KG1 (cell line): ENCODE results near the gene SLC13A5.
"Not testable (repeated sequence)": the region's sequence is repeated elsewhere in the genome, so short reads cannot be mapped to it uniquely, and the experiment has no call there.

Experiments
- DNase-seq: peaks from one replicate; lab custom pipeline; 2025; lab: John Stamatoyannopoulos, UW

The SLC13A5 gene

DNA sequence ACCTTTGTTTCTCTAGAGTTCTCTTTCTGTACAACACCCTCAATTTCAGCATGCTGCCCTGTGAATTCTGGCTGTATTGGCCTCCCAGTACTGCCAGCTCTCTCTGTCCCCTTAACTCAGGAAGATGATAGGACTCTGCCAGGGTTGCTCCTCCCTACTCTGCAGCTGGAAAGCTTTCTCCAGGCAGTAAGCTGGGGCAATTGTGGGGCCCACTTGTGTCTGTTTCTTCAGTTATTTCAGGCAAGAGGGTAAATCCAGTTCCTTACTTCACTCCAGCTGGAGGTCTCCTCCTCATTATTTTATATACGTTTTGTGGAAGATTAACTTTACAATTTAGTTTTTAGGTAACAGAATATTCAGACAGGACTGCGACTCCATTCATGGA, 51.7 kb downstream of the SLC13A5 start:
- no peak for DNase-seq

DNA sequence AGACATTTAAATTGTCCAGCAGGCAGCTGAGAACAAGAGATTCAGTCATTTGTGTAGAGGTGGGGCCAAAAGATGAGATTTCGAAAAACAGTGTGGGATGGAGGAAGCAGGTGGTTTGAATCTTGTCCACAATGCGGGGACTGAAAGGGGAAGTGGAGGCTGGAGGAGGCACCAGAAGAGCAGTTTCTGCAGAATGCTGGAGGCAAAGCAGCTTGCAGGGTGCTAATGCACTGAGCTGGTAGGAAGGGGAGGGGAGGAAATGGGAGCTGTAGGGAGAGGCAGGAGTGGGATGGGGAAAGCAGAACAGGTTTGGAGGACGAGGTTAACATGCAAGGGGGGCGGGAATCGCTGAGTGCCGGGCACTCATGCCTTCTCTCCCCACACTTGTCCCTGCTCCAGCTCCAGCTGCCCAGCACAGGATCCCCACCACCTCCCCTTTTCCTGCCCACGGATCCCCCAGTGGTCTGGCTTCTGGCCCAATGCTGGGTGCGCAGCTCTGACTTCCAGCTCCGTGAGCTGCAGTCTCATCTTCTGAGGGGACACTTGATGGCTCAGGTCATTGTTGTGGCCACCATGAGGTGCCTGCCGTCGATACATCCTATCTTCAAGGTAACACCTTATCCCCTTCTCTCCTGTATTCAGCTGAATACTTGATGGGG, 52.2 kb downstream of the SLC13A5 start:
- DNase-seq: no peak

DNA sequence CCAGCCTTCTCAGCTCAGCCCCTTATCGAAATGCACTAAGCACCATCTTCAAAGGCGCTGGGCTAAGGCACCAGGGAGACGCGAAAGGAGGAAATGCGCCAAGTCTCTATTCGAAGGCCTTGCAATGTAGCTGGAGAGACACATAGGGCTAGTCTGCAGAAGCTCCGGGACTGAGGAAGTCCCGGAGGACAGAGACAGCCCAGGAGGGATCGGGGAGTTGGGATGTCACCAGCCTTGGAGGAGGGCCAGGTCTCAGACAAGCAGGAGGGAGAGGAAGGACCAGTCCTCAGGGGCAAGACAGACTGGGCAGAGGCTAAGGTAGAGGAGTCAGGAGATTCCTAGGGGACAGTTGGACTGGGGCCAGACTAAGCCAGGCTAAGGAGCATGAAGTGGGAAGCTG, 53.1 kb downstream of the SLC13A5 start:
- no peak for DNase-seq

DNA sequence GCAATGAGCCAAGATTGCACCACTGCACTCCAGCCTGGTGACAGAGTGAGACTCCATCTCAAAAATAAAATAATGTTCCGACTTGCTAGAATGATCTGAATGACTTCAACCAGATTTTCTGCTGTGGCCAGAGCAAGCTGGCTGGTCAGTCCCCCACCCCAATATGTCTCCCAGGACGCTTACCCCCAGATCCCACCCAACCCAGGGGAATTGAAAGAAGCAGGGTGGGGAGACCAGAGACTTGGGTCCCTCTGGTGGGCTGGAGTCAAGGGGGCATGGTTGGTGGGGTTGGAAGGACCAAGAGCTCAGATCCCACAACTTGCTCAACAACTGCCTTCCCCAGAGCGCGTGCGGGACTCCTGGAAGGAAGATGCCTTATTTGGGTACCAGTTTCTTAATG, 54.8 kb downstream of the SLC13A5 start:
- not testable (repeated sequence) for DNase-seq

DNA sequence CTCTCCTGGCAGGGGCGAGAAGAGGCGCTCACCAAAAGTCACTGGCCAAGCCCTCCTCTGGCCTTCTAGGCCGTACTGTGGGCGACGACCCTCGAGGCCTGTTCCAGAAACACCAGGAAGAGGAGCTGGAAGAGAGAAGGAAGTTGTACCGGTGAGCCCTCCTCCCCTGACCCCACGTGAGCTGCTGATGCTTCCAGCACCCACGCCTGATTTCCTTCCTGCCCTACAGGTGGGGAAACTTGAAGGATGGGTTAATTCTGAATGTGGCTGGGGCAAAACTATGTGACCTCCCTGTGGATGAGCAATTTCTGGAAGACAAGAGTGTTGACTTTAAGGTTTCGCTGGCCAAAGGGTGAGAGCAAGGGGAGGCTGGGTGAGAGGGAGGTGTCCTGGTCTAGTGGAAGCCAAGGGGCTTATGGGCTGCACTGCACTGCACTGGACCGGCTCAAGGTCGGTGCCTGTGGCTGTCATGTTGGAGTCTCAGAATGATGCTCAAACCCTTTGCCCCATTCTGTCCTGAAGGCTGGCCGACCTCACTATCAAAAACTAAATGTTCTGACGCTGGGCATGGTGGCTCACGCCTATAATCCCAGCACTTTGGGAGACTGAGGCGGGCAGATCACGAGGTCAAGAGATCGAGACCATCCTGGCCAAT, 55.4 kb downstream of the SLC13A5 start:
- no peak for DNase-seq

DNA sequence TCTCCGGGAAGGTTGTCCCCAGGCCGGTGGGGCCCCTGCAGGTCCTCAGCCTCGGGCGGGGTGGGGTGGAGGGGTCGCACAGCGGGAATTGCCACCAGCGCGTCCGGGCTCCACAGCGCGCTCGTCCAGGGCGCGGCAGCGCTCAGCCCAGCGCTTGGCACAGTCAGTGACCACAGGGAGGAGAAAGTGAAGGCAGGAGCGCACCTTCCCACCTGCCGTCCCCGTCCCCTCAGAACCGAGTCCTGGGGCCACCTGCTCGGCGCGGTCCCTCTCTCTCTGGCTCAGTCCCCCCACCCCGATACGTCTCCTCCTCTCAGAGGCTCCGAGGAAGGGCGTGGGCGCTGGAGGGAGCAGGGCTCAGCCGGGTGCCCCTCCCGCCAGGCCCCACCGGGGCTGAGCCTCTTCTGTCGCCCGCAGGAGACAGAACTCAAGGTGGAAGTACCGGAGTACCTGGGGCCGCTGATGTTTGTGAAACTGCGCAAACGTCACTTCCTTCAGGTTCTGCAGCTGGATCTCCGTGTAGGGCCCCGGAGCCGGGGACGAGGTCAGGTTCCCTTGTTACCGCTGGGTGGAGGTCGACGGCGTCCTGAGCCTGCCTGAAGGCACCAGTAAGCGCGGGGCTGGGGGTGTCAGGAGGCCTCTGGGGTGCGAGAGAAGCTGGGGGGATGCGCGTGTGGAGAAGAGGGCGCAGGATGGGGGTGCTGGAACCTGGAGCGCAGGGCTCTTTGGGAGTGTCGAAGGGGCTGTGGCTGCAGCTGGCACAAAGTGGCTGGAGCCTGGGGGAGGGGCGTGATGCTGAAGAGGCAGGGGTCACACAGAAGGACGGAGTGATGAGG, 56.2 kb downstream of the SLC13A5 start:
- not testable (repeated sequence) for DNase-seq

DNA sequence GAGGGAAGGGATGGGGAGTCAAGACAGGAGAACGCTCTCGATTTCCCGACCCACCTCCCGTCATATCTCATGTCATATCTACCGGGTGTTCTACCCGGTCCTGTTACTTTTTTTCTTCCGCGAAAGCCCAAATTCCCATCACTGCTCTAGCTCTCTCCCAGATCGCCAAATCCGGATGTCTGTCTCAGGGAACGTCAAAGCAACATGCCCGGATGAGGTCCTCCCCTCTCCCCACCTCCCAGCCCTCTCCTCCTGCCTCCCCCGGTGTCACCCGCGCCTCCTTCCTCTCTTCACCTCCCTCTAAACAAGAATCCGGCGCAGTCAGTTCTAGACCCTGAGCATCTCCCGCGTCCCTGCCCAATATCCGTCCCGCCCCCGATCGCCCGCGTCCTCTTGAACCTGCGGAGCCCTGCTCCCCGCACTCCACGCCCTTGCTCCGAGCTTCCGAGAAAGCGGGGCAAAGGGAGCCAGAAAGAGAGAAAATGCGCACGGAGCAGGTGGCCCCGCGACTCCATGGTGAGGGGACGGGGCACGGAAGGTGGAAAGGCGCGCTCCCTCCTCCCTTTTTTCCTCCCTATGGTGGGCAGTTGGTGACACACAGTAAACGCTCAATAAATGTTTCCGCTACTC, 57.3 kb downstream of the SLC13A5 start:
- DNase-seq: not testable (repeated sequence)

DNA sequence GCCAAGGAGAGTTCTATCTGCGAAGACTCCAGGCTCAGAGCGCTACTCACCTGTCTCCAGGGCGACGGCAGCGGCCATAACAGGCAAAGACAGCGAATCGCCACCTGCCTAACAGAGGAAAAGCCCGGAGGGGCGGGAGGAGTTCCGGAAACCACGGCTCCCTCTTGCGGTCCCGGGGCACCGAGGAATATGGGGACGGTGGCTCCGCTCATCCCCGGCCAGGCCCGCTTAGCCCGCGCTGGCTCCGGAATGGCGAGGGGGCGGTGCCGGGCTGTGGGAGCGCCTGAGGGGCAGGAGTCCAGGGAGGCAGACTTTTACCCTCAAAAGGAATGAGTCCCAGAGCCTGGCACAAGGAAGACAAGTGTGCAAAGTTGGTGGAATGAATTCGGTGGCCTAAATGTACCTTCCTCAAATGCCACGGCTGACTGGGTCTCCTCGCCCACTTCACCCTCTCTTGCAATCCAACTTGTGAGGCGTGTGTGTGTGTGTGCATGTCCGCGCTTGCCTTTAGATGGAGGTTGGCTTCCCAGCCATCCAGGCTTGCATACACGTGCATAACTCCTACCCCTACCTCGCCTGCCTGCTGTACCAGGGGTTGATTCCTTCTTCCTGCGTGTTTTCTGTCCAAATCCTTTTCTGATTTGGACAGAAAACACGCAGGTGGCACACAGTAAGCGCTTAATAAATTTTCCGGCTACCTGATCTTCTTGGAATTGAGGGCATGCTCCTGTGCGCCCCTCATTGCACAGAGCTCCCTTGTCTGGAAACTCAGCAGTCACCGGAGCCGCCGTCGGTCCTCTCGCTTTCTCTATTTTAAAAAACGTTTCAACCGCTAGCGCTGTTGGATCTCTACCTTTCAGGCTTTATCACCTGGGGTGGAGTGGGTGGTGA, 58.1 kb downstream of the SLC13A5 start:
- no peak for DNase-seq

DNA sequence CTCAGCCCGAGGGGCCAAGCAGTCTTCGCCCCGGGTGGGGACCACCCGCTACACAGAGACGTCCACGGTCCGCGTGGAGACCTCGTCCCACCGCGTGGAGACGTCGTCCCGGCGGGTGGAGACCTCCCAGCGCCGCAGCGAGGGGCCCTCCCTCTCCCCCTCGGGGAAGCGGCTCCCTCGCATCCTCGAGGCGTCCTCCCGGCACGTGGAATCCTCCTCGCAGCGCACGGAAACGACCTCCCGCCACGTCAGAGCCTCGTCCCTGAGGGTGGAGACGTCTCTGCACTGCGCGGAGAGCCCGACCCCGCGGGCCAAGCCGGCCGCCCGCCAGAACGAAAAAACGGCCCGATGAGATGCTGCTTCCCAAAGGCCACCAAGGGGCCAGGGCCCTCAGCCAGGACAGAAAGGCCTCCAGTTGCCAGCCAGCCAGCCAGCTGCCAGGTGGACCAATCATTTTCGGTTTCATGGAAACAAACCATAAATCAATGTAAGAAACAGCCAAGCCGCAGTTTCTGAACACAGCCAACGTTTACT, 61.2 kb downstream of the SLC13A5 start:
- DNase-seq: no peak

DNA sequence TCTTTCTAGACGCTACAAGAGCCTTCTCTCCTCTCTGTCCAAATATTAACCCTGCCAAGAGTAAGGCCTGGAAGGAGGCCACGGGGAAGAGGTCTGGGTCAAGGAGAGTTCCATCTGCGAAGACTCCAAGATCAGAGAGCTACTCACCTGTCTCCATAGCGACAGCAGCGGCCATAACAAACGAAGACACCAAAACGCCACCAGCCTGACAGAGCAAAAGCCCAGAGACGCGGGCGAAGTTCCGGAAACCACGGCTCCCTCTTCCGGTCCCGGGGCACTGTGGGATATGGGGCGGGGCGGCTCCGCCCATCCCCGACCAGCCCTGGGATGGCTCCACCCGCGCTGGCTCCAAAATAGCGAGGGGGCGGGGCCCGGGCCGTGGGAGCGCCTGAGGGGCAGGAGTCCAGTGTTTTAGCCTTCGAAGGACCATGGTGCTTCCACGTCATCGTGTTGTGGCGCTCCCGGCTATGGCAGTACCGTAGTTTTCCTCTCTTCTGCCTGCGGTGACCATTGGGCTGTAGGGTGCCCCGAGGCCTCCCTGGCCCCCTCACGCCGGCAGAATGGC, 61.7 kb downstream of the SLC13A5 start, which contains the start of the genes C17orf100 and MED31:
Gene C17orf100 (plus strand): TSS at position 409 of the 565 bp plus-strand sequence. CDS start 152 bp downstream, at position 561.
Gene MED31 (minus strand): TSS at position 252 of the 565 bp plus-strand sequence. CDS start 77 bp downstream, at position 175.
- peak; percentile 34 for DNase-seq

DNA sequence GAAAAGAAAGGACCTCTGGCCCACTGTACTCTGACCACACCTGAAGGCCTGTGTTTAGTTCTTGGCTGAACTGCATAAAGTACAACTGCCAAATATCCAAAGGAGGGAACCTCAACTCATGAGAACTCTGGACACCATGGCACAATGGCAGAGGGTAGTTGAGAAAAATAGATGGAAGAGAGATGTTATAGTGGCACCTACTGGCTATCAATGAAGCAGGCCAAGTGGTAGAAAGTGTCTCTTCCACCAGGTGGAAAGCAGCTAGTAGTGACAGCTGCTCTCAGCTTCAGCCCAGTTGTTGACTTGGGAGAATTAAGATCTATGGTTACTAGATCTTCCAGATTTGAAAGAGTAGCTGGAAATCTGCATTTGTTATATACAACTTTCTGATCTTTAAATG, 65.0 kb downstream of the SLC13A5 start:
- DNase-seq: no peak

DNA sequence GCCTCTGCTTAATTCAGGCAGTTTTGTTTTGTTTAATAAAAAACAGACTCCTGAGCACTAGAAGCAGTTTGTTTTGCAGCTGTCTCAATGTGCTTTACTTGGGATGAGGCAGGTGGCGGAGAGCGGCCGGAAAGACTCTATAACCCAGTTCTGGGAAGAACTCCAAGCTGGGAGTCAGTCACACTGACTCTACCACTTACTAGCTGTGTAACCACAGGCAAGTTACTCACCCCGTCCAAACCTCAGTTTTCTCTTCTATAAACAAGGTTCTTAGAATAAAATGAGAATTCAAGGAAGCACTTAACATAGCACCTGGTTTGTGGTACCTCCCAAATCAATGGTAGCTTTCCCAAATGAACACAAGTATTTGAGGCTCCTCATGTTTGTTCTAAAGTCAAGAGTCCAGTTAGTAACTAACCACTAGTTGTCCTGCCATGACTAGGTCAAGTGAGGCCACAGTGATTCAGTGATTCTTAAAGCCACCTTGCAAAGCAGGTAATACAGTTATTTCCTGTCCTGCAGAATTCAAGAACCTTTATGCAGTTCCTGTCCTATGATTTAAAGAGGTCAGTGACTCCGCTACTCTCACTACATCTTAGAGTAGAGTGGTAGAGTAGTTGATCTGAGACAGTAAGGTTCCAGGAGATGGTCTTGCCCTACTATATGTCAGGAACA, 69.6 kb downstream of the SLC13A5 start:
- no peak for DNase-seq

DNA sequence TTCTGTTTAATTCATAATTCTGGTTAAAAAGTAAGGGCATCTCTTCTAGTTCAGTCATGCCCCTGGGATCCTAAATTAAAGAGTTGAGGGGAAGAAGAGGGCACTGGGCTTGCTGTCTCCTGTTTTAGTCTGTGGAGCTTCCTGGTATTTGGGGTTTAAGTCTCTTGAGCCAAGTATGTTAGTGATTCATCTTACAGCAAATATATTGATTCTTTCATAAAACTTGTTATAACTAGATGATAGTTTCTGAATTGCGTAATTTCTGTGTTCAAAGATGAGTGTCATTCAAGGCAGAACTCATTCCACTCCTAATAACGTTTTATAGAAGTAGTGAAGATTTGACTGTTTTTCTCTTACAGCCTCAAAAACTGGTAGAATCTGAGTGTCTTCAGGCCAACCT, 70.6 kb downstream of the SLC13A5 start:
- DNase-seq: no peak

DNA sequence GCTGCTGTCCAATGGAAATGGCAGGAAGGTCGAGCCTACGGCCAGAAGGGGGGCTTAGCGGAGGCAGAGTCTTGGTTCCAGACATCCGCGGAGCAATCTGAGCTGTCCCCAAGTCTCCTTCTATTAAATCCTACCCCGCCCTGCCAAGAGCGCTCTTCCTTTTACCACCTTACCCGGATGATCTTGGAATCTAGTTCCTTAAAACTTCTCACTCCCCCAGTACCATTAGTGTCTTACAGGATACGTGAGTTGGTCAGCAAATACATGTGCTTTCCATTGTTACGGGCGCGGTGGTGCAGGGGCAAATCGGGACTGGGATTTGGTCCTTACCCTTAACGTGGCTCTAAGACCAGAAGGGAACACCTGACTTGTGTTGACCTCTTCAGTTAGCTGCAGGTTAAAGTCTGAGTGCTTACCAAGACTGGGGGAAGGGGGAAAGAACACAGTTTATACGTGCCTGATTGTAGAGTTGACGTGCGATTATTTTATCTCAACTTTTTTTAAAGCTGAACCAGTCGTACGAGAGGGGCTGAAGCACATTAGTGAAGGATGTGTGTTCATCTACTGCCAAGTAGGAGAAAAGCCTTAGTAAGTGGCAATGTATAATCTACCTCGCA, 71.8 kb downstream of the SLC13A5 start:
- DNase-seq: no peak

DNA sequence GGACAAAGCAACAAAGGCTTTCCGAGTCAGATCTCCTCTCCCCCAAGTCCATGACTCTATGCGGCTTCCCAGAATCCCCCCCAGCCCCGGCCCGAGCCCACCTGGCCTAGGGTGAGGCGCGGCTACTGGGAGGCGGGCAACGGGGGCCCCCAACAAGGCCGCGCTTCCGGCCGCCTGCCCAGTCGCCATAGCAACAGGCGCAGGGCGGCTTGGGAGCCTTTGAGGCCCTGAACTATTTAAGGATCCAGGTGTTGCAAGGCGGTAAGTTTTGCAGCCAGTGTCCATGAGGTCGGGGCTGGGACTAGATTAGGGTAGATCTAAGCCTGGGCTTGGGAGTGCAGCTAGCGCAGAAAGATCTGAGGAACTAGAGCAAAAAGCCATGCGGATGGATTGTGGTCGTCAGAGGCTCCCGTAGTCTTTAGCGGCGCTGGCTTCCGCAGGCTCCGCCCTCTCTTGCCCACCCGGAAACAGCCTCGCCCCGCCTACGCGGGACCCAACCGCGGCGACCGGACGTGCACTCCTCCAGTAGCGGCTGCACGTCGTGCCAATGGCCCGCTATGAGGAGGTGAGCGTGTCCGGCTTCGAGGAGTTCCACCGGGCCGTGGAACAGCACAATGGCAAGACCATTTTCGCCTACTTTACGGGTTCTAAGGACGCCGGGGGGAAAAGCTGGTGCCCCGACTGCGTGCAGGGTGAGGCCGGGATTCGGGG, 72.5 kb downstream of the SLC13A5 start, which contains the start of the genes KIAA0753 and TXNDC17:
Gene KIAA0753 (minus strand): TSS at position 176 of the 711 bp plus-strand sequence. CDS start 5,608 bp downstream, outside the sequence.
Gene TXNDC17 (plus strand): TSS at position 525 of the 711 bp plus-strand sequence. CDS start 23 bp downstream, at position 548.
- DNase-seq: peak; percentile 63

DNA sequence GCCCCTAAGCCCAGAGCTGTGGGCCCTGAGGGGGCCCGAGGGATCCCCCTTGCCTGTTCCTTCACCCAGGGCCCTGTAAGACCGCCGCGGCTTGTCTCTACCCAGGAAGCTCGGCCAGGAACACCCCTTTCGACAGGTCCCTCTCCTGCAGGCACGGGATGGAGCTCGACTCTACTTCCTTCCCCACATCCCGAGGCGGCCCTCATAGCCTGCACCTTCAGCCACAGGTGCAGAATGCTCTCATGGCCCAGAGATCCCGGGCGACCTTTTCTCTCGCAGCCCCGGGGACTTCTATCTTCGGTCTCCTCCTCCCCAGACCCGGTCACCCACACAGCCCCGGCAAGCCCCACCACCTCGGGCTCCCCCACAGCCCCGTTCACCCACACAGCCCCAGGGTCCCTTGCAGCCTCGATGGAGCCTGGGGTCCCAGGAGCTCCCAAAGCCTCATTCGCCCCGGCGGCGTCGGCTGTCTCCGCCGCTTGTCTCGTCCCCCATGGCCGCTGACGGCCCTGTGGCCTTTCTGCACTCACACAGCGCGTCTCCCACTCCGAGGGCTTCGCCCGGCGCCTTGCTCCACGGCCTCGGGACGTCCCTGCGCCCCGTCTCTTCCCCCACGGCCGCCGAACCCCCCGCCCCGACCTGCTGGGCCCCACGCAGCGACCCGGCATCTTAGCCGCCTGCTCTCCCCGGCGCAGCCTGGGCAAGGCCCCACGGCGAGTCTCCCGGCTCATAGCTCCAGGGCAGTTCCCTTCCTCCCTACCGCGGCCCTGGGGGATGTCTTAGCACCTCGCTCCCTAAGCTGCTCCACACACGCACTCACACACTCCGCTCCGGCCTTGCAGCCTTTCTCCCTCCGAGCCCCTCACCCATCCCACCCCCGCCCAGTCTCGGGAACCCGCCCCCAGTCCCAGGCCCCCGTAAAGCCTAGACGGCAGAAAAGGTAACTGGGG, 73.3 kb downstream of the SLC13A5 start:
- DNase-seq: no peak

DNA sequence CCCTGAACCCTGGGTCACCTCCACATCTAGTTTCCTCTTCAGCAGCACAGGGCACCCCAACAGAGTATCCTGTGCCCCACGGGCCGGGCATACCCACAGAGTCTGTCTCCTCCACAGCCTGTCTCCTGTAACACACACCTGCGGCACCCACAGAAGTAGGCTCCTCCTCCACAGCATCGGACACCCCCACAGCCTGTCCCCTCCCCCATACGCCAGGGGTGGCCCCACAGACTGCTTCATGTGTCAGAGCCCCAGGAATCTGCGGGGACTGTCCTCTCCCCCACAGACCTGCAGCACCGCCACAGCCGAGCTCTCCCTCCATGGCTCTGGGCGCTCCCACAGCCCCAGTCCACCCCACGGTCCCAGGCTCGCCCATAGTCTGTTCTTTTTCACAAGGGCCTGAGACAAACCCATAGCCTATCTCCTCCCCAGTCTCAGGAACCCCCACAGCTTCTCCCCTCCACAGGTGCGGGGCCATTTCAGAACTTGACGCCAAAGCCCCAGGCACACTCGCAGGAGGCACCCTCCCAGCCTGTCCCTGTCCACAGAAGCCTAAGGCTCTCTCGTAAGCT, 74.1 kb downstream of the SLC13A5 start:
- no peak for DNase-seq
